Left ventricle myocardium inferior (tissue), 1 donor: ENCODE measurements around the gene PXN. TPM values are rescaled to one million over a fixed set of nuclear protein-coding genes. Genes with fewer than 3 reads are reported as not detected.

Source experiments
- DNase-seq: peaks from one replicate; pipeline ENCODE4 v3.0.0-alpha.2; 2020
- H3K27ac ChIP-seq: fragments of 200-600 bp; replicated peaks from 2 replicates; pipeline ENCODE4 v1.8.0; 2021
- H3K27me3 ChIP-seq: fragments of 200-600 bp; 2 replicates; pipeline ENCODE4 v1.8.0; 2021; ENCODE audit warnings: low read depth
- H3K36me3 ChIP-seq: fragments of 200-600 bp; 2 replicates; pipeline ENCODE4 v1.8.0; 2021
- H3K4me1 ChIP-seq: fragments of 200-600 bp; 2 replicates; pipeline ENCODE4 v1.8.0; 2021
- H3K4me3 ChIP-seq: fragments of 200-600 bp; 2 replicates; pipeline ENCODE4 v1.8.0; 2021; ENCODE audit warnings: mild to moderate bottlenecking, moderate library complexity
- H3K9me3 ChIP-seq: fragments of 200-600 bp; replicated peaks from 2 replicates; pipeline ENCODE4 v1.8.0; 2021
- CTCF ChIP-seq: fragments of 200-600 bp; IDR thresholded peaks from 2 replicates; pipeline ENCODE4 v1.8.0; 2021; ENCODE audit warnings: antibody characterized with exemption, mild to moderate bottlenecking, borderline replicate concordance
- intact Hi-C: fragments of 100-400 bp; cut with micrococcal nuclease; formaldehyde crosslinking; loops from one replicate; pipeline ENCODE4 v1.11.0; 2022
- long read RNA-seq: library from polyadenylated mRNA; unstranded; transcript quantifications from one replicate; pipeline ENCODE4 v2.0.0, GENCODE V29; 2021
- total RNA-seq: library from RNA; stranded (reverse); fragmentation: NEBNext Ultra II Directional; extraction: Animal tissue kit (Norgen Biotek cat#: 25700); gene quantifications from one replicate; pipeline ENCODE4 v1.2.1, GENCODE V29; 2021
- donor health status: DM: no; HTN: yes; CAD: no; lungs with severe emphysema.

The PXN gene
- 59.8 TPM for total RNA-seq
- long read RNA-seq, partial matches to known transcripts = 17 of 121 reads
- long read RNA-seq, other reads (novel, unspliced or antisense) = 99 of 121 reads

GRCh38 chr12:120265473-120266179 lies at the start of gene PXN:
TSS of gene PXN (minus strand) at chr12:120265730. CDS start at chr12:120265629, 101 bp downstream.
- intact Hi-C loops = loop anchor here (5.0 kb wide), 1 partner anchor 38 kb away; no protein-coding TSS in a partner anchor
- no peaks in the 10 kb centered on the region for H3K36me3 ChIP-seq
- TF ChIP-seq CTCF = peak; percentile 90
- peak; percentile 89 for DNase-seq
- peak within 1 kb of the TSS; percentile 96 for H3K27ac ChIP-seq
- peak within 1 kb of the TSS; percentile 97 for H3K4me3 ChIP-seq
- no peaks in the 10 kb centered on the region for H3K9me3 ChIP-seq
- H3K27me3 ChIP-seq = no peaks in the 10 kb centered on the region
- H3K4me1 ChIP-seq = peaks cover 53% of the 10 kb centered on the region

GRCh38 chr12:120314220-120314619 lies 48.7 kb upstream of the PXN start:
- no peak overlapping the region for H3K27ac ChIP-seq
- DNase-seq = no peak
- H3K36me3 ChIP-seq = no peaks in the 10 kb centered on the region
- H3K9me3 ChIP-seq = no peaks in the 10 kb centered on the region
- intact Hi-C loops = no loop called here
- H3K27me3 ChIP-seq = no peaks in the 10 kb centered on the region
- TF ChIP-seq CTCF = no peak
- H3K4me1 ChIP-seq = peaks cover 10% of the 10 kb centered on the region
- H3K4me3 ChIP-seq = no peak overlapping the region

GRCh38 chr12:120301962-120302815 lies 36.7 kb upstream of the PXN start, which contains the start of gene SIRT4:
TSS of gene SIRT4 (plus strand) at chr12:120302321. CDS start at chr12:120303562, 1,241 bp downstream.
- Histone ChIP-seq H3K36me3 (no peaks in the 10 kb centered on the region), H3K9me3 (no peaks in the 10 kb centered on the region), H3K27ac (peak within 1 kb of the TSS; percentile 88), H3K27me3 (no peaks in the 10 kb centered on the region), H3K4me3 (peak within 1 kb of the TSS; percentile 75), H3K4me1 (peaks cover 11% of the 10 kb centered on the region)
- intact Hi-C loops = no loop called here
- peak; percentile 82 for TF ChIP-seq CTCF
- DNase-seq = peak; percentile 88

GRCh38 chr12:120292661-120293531 lies 27.4 kb upstream of the PXN start, which contains the start of gene RNU4-1:
TSS of gene RNU4-1 (minus strand) at chr12:120293237.
- DNase-seq = peak; percentile 45
- Histone ChIP-seq H3K9me3 (no peaks in the 10 kb centered on the region), H3K4me1 (peaks cover 22% of the 10 kb centered on the region), H3K27me3 (no peaks in the 10 kb centered on the region), H3K27ac (peak within 1 kb of the TSS; percentile 97), H3K4me3 (peak within 1 kb of the TSS; percentile 72), H3K36me3 (no peaks in the 10 kb centered on the region)
- intact Hi-C loops = no loop called here
- TF ChIP-seq CTCF = no peak

GRCh38 chr12:120292411-120292660 lies 26.8 kb upstream of the PXN start:
- Histone ChIP-seq H3K9me3 (no peaks in the 10 kb centered on the region), H3K4me3 (peak overlapping the region; percentile 72), H3K27me3 (no peaks in the 10 kb centered on the region), H3K36me3 (no peaks in the 10 kb centered on the region), H3K4me1 (peaks cover 22% of the 10 kb centered on the region), H3K27ac (peak overlapping the region; percentile 97)
- intact Hi-C loops = no loop called here
- DNase-seq = no peak
- TF ChIP-seq CTCF = no peak
